HG03066 (cell line): ENCODE results near the gene UBA5.

Source experiments
- ATAC-seq: cut with Tn5 transposase; IDR thresholded peaks from one replicate; pipeline ENCODE4 v1.9.1; 2021; ENCODE audit warnings: low read depth; ENCODE audit not compliant: unreplicated experiment

UBA5 gene

DNA sequence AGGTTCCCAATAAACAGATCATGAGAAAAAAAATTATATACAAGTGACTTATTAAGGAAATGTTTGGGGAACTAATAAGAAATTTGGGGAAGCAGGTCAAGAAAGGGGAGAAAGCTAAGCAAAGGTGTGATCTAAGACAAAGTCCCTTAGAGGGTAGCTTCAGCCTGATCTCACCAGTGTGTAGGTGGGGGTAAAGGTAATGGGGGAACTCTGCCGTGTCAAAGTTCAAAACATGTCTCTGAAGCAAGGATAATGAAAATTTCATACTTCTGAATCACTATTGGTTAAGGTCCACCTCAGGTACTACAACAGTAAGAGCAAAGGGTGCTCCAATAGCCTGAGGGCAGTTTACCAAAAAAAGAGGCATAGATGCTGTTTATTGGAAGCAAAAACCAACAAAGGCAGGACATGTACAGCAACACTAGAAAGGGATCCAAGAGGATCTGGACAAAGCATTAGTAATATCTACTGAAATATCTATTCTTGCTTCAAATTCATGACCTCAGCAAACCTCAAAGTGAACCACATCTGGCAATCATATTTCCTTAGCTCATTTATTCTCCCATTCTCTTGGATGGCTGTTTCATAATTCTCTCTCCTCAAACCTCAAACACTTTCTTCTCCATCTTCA is 7.4 kb upstream of the UBA5 start:
- ATAC-seq: no peak

DNA sequence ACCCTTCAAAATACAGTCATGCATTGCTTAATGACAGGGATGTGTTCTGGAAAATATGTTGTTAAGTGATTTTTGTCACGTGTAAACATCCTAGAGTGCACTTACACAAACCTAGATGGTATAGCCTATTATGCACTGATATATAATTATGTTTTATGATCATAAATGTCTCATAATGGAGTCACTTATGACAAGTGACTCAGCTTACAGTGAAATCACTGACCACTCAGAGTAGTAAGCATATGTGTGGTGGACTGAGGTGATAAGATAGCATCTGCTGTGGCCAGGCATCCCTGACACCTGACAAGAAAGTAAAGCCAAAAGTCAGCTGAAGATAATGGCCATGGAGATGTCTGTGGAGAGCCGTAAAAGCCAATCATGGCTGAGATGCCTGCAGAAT is 5.9 kb upstream of the UBA5 start:
- no peak for ATAC-seq

DNA sequence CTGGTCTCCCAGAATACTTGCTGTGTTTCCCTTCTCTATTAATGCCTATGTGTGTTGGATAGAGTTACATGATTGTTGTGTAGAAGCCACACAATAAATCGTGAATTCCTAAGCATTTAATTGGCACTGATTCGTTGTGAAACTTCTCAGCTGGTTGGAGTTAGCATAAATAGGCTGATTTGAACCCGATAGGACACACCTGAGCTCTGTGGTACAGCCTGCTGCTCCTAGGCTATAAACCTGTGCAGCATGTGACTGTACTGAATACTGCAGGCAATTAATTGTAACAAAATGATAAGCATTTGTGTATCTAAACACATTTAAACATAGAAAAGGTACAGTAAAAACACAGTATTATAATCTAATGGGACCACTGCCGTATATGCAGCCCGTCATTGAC is 5.4 kb upstream of the UBA5 start:
- ATAC-seq: no peak

DNA sequence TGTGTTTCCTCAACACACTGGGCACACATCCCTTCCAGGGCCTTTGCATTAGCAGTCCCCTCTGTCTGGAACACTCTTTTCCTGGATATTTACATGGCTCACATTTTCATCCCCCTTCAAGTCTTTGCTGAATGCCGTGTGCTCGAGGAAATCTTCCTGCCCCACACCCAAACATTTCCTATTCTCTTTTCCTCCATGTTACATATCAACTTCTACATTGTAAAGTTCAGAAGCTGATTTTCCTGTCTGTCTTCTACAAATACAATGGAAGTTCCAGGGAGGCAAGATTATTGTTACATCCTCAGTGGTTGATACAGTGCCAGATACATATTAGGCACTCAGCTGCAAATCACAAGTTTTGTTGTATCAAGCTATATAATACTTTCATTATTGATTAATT is 4.7 kb upstream of the UBA5 start:
- ATAC-seq: no peak

DNA sequence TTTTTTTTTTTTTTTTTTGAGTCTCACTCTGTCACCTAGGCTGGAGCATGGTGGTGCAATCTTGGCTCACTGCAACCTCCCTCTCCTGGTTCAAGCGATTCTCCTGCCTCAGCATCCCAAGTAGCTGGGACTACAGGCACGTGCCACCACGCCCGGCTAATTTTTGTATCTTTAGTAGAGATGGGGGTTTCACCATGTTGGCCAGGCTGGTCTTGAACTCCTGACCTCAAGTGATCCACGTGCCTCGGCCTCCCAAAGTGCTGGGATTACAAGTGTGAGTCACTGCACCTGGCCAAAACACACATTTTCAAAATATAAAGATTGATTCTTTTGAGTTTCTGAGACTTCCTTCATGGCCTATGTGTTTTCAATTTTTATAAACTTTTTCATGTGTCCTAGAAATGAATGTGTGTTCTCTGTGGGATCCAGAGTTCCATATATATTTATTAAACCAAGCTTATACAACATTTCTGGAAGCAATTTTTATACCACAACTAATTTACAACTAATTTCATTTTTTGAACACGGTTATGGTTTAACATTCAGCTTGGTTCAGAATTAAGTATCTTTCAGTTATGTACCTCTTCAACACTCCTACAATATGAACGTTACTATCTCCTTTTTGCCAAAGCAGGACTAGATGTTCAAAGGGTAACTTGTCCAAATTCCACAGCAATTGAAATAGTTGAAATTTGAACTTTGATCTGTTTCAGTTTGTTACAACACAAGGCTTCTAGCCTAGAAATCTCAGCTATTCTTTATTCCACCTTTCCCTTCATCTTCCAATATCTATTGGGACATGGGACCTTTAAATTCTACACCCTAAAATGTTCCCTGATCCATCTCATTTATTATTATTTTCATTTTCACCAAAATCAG is 2.0 kb upstream of the UBA5 start:
- ATAC-seq: no peak

DNA sequence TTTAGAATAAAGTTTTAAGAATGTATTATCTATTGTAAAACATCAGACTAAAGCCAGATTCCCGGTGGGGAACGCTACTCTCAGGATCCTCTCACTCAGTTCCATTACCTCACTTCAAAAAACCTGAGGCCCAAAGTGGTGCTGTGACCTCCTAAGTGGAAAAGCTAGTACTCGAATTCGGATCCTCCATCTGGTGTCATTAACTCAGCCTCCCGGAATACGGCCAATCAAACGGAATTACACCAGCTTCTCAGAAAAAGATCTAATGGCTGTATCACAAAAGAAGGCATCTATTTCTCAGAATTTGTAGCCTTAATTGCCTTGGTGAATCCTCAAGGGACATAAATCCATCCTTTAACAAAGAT is 1.1 kb upstream of the UBA5 start:
- no peak for ATAC-seq

DNA sequence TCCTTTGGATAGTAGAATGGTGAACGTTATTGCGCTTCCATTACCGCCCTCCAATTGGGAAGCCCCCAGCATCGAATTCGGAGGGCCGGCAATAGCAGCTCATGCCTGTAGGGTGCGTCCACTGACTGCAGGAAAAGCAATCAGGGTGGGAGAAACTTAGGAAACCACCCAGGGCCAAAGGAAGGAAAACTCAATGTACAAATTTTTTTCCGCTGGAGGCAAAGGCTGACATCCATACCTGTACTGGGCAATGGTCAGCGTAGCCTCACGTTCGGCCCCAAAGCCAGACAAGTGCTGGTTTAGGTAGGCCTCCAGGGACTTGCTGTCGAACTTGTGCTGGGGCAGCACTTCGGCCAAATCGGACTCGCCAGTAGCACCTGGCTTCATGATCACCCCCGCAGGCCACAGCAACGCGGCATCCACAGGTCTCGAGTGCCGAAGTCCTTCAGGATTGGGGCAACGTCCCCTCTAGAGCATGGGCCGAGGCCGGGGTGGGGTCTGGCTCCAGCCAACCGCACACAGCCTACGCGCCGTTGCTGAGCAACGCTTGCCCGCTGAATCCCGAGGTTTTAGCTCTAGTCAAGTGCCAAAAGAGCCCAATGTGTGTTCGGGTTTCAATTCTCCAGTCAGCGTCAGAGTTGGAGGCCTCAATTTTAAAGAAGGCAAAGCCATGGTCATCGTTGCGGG is 621 bp upstream of the UBA5 start, which contains the start of gene ACAD11:
Gene ACAD11, minus strand, starts transcription at position 445 of the 687 bp plus-strand sequence. Its CDS starts 58 bp downstream, at position 387.
- ATAC-seq: peak; percentile 59

DNA sequence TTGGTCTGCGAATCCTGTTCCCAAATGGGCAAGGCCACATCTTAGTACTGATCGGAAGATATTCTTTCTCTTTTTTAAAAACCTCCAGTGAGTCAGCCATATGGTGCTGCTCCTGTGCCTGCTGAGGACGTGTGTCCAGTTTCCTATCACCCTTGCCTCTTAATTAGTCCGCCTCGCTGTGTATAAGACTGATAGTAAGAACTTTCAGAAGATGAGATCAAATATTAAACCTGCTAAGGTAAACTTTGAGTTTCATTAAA is 612 bp downstream of the UBA5 start:
- peak; percentile 1 for ATAC-seq

DNA sequence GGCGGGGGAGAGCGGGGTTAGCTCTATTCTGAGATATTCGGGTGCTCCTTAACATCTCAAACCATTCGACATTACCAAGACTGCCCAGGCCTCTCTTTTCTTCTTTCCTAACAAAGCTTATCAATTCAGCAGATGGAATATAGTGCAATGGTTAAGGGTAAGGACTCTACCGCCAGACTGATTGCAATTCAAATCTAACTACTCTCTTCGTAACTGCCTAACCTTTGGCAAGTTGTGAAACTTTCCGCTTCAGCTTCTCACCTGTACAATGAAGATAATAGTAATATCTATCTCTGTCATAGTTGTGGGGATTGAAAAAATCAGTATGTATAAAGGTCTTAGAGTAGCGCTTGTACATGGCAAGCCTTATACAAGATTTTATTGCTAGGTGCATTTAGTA is 972 bp downstream of the UBA5 start:
- ATAC-seq: no peak

DNA sequence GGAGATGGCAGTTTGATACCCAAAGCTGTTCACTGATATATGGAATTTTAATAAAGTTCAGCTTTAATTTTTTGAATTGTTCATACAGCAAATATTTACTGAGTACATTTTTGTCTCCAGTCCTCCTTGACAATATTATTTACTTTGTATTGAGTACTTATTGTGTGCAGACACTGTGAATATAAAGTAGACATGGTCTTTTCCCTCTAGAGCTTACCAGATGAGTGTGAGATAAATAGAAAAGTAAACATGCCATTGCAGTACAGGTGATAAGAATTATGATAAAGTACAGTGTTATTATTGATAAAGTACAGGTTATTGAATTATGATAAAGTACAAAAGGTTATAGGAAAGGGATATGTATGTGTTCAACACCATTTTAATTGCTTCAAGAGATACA is 2.1 kb downstream of the UBA5 start:
- ATAC-seq: no peak

DNA sequence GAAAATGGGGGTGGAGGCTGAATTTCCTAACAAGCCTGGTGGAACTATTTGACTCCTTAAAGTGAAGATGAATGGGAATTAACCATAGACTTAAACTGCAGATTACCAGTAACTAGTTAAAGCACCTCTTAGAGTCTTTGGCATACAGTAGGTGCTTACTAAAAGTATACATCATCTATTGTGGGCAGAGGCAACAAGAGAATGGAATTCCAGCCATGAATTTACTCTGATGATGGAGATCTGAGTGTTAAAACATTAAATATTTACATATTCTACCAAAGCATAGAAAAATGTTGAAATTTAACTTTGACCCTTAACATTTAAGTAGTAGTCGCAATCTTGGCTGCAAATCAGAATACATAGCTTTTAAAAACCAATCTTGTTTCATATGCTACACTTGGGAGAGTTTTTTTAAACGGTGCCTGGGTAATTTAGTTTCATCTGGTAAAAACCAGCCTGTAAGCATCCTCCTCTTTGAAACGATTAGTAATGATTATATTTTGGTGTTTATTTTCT is 5.2 kb downstream of the UBA5 start:
- ATAC-seq: no peak

DNA sequence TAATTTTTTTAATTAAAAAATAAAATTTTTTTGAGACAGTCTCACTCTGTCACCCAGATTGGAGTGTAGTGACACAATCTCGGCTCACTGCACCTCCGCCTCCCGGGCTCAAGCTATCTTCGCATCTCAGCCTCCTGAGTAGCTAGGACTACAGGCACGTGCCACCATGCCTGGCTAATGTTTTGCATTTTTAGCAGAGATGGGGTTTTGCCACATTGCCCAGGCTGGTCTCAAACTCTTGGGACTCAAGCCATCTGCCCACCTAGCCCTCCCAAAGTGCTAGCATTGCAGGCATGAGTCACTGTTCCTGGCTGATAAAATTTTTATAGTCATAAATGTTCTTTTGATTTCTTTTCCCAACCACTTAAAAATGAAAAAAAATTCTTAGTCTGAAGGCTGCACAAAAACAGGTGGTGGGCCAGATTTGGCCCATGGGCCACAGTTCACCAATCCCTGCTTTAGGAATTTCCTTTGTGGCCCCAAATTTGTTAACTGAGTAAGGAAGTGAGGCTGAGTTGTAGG is 9.2 kb downstream of the UBA5 start:
- ATAC-seq: no peak

DNA sequence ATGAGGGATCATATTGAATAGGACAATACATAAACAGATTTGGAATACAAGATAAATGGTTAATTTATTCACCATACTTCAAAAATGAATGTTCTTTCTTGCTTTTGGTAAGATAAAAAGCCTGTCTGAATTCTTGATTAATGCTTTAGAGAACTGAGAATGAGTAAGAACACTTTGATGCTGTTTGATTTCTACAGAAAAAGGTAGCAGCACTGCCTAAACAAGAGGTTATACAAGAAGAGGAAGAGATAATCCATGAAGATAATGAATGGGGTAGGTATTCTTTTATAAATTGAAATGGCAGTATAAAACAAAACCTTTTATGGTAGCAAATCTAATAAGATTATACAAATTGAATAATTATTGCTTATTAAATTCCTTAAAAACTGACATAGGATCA is 15.3 kb downstream of the UBA5 start:
- ATAC-seq: no peak

DNA sequence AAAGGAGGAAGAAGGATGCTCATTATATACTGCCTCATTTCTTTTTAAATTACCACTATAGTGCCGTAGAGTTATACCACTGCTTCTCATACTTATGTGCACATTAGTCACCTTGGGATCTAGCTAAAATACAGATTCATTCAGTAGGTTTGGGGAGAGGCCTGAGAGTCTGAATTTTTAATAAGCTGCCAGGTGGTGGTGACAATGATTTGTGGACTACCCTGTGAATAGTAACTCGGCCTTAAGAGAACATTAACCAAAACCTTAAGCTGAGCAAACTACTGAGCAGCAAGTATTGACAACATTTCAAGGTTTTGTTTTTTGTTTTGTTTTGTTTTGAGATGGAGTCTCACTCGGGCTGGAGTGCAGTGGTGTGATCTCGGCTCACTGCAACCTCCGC is 19.8 kb downstream of the UBA5 start:
- no peak for ATAC-seq

DNA sequence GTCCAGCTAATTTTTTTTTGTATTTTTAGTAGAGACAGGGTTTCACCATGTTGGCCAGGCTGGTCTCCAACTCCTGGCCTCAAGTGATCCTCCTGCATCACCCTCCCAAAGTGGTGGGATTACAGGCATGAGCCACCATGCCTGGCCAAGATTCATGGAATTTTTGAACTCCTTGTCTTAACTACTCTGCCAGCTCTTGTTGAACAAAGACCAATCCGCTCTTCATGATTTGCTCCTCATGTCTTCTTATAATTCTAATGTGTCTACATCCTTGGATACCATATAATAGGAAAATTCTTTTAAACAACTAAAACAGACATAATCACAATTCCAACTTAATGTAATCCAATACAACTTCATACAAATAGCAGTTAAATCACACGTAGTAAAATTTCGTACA is 21.3 kb downstream of the UBA5 start:
- ATAC-seq: no peak

DNA sequence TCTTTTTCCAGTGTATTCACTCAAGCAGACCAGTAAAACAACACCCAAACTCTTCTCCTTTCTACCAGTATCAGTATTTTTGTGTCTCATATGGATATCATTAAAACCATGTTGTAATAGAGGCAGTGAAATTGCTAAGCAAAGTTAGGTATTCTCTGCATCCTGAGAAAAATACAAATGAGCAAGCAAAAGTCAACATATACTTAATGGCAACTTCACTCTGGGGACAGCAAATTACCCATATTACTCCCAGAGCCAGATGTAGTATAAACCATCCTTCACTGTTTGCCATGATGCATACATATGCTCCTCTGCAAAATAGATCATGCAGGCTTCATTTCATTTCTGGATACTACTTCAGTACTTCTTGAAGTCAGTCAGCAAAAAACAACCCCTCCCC is 22.1 kb downstream of the UBA5 start:
- ATAC-seq: no peak

DNA sequence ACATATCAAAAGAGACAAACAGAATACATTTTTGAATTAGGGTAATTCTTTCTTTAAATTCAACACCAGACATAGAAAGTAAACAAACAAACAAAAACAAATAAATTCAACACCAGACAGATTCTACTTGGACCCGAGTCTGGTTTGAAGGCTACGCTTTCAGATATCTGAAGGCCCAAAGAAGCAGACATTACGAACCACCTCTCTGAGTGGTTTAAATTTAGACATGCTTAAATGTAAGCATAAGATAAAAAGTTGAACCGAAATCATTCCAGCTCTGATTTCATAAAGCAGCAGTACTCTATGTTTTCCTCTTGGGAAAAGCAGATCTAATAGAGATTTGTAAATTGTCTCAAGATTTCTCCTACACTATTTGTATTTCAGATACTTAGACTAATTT is 29.9 kb downstream of the UBA5 start:
- ATAC-seq: no peak

DNA sequence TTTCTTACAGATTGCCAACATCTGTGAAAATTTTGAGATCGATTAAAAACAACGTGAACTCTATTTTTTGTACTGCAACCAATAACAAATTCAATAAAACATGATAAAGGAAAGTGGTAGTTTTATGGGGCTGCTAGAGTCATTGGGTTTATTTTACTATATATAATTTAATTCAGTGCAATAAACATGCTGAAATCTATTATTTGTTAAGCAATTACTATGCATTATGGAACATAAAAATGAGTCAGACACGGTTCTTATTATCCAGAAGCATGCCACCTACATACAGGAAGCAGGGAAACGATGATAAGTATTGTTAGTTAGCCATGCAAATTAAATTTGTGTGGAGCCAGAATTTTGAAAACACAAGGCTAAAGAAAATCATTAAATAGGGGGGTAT is 34.9 kb downstream of the UBA5 start:
- ATAC-seq: no peak

DNA sequence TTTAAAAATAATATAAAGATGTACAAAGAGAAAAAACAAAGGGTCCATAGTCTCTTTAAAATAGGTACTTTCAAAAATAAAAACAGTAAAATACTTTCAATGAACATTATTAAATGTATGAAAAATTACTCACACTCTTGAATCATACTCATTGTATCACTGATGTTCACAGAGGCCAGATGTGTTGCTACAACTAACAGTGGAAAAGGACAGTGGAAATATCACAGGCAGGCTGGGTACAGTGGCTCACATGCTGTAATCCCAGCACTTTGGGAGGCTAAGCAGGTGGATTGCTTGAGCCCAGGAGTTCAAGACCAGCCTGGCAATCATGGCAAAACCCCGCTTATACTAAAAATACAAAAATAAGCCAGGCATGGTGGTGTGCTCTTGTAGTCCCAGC is 35.3 kb downstream of the UBA5 start:
- no peak for ATAC-seq

DNA sequence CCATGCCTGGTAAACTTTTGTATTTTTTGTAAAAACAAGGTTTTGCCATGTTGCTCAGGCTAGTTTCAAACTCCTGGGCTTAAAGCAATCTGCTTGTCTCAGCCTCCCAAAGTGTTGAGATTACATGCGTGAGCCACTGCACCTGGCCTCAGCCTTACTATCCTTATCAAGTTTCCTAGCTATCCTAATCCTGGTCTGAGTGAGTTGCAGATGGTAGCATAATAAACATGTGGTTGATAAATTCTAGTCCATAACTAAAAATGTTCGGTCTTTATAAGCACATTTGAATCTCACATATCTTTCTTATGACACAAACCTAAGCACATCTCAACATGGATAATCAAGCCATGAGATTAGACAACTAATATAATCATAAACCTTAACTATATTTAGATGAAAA is 43.6 kb downstream of the UBA5 start:
- ATAC-seq: no peak

DNA sequence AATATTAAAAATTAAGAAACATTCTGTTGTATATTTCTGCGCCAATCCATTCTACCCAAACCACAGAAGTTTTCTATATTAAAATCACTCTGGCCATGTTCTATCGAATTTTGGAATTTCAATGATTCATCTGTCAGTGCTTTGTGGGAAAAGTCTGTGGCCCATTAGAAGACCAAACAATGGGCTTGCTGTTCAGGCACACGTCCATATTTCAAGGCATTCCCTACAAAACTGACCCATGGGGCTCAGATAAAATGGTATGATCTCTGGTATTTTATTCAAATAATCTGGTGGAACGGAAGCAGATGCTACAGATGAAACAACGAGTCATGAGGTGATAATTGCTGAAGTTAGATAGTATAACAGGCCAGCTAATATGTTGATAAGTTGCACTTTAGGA is 49.6 kb downstream of the UBA5 start:
- no peak for ATAC-seq

DNA sequence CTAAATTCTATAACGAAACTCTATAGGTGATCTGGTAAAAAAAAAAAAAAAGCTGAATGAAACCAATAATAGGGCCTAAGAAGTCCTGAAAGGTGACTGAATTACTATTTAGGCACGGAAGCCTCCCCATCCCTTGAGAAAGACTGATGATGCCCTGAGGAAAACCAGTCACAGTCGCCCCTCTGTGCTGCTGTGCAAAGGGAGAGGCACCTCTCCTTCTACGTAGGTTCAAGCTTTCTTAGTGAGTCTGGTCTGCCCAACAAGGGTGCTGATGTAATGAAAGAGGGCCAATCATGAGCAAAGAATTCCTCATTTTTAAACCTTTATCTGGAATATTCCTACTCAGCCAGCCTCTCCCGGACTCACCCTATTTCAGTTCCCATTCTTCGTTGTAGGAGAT is 50.2 kb downstream of the UBA5 start:
- ATAC-seq: no peak
